Hepatocyte (in vitro differentiated cells): ENCODE measurements around the gene BAX. TPM values are rescaled to one million over a fixed set of nuclear protein-coding genes. Genes with fewer than 3 reads are reported as not detected.

Source experiments
- DNase-seq: peaks from one replicate; pipeline ENCODE4 v3.0.0-alpha.2; 2016; ENCODE audit warnings: low spot score
- H2AFZ ChIP-seq: fragments of 200-600 bp; sonication (generic); 2 replicates; pipeline ENCODE4 v1.6.0; 2016; ENCODE audit warnings: antibody characterized with exemption, mild to moderate bottlenecking
- H3K27ac ChIP-seq: fragments of 200-600 bp; sonication (generic); 2 replicates; pipeline ENCODE4 v1.5.1; 2016; ENCODE audit warnings: mild to moderate bottlenecking
- H3K27me3 ChIP-seq: fragments of 200-600 bp; sonication (generic); 2 replicates; pipeline ENCODE4 v1.6.1; 2016
- H3K36me3 ChIP-seq: fragments of 200-600 bp; sonication (generic); replicated peaks from 2 replicates; pipeline ENCODE4 v1.5.1; 2016; ENCODE audit warnings: low read depth; ENCODE audit not compliant: insufficient read depth
- H3K4me1 ChIP-seq: fragments of 200-600 bp; sonication (generic); 2 replicates; pipeline ENCODE4 v1.5.1; 2016; ENCODE audit warnings: mild to moderate bottlenecking, moderate library complexity; ENCODE audit not compliant: insufficient read depth
- H3K4me2 ChIP-seq: fragments of 200-600 bp; sonication (generic); 2 replicates; pipeline ENCODE4 v1.6.0; 2016
- H3K4me3 ChIP-seq: fragments of 200-600 bp; sonication (generic); 2 replicates; pipeline ENCODE4 v1.5.1; 2016; ENCODE audit warnings: mild to moderate bottlenecking
- H3K79me2 ChIP-seq: fragments of 200-600 bp; sonication (generic); 2 replicates; pipeline ENCODE4 v1.6.0; 2017; ENCODE audit warnings: mild to moderate bottlenecking
- H3K9me2 ChIP-seq: fragments of 200-600 bp; sonication (generic); replicated peaks from 2 replicates; pipeline ENCODE4 v1.6.0; 2017; ENCODE audit warnings: mild to moderate bottlenecking; ENCODE audit not compliant: insufficient read depth
- H3K9me3 ChIP-seq: fragments of 200-600 bp; sonication (generic); 2 replicates; pipeline ENCODE4 v1.5.1; 2016; ENCODE audit warnings: low read depth, mild to moderate bottlenecking
- H4K20me1 ChIP-seq: fragments of 200-600 bp; sonication (generic); 2 replicates; pipeline ENCODE4 v1.6.0; 2016; ENCODE audit warnings: mild to moderate bottlenecking; ENCODE audit not compliant: insufficient read depth, poor library complexity, severe bottlenecking
- CTCF ChIP-seq: fragments of 200-600 bp; sonication (generic); IDR thresholded peaks from 2 replicates; pipeline ENCODE4 v1.5.1; 2016; ENCODE audit warnings: antibody characterized with exemption, mild to moderate bottlenecking; ENCODE audit not compliant: poor library complexity
- EZH2 ChIP-seq: fragments of 200-600 bp; sonication (generic); IDR thresholded peaks from 2 replicates; pipeline ENCODE4 v1.6.1; 2016; ENCODE audit warnings: antibody characterized with exemption, mild to moderate bottlenecking, borderline replicate concordance
- EZH2phosphoT487 ChIP-seq: fragments of 200-600 bp; sonication (generic); IDR thresholded peaks from one replicate; pipeline ENCODE4 v1.6.1; 2018; ENCODE audit warnings: antibody characterized with exemption, mild to moderate bottlenecking, low read depth, moderate library complexity; ENCODE audit not compliant: unreplicated experiment, severe bottlenecking
- WGBS: methylation state at CpG from one replicate; pipeline ENCODE4 v1.1.6; 2016; ENCODE audit warnings: low lambda C conversion rate; ENCODE audit errors: missing lambda C conversion rate; 5-methylcytosine and 5-hydroxymethylcytosine counted together
- polyA plus RNA-seq: library from polyadenylated mRNA; unstranded; fragments of >200 nt; fragmentation: Nextera tagmentation; extraction: Ambion mirVana; gene quantifications from 2 replicates; pipeline ENCODE4 v1.2.1, GENCODE V29; 2016
- total RNA-seq: library from RNA; depleted of rRNA; stranded (reverse); fragments of >200 nt; gene quantifications from 2 replicates; pipeline ENCODE4 v1.2.3, GENCODE V29; 2014

BAX gene
- total and polyA plus RNA-seq, 2 experiments from 2014 or later: 77.3 to 116 TPM

DNA sequence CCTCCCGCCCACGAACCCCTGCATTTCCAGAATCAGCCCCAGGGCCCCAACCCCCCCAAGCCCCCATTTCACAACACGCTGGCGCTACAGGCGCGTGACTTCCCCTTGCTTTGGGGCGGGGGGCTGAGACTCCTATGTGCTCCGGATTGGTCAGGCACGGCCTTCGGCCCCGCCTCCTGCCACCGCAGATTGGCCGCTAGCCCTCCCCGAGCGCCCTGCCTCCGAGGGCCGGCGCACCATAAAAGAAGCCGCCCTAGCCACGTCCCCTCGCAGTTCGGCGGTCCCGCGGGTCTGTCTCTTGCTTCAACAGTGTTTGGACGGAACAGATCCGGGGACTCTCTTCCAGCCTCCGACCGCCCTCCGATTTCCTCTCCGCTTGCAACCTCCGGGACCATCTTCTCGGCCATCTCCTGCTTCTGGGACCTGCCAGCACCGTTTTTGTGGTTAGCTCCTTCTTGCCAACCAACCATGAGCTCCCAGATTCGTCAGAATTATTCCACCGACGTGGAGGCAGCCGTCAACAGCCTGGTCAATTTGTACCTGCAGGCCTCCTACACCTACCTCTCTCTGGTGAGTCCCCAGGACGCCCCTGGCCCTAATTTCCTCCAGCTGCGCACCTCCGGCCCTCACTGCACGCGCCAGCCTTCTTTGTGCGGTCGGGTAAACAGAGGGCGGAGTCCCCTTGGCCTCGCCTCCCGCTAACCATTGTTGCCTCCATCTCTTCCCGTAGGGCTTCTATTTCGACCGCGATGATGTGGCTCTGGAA is 10.5 kb downstream of the BAX start, which contains the start of gene FTL:
TSS of gene FTL (plus strand) at position 270 of the 766 bp plus-strand sequence. CDS start at position 469, 199 bp downstream.
- under 1% methylated on average over 45 of the region's 52 CpGs for WGBS
- DNase-seq: peak; percentile 97
- H3K27ac ChIP-seq: peak within 1 kb of the TSS; percentile 100
- H3K9me3 ChIP-seq: no peaks in the 10 kb centered on the region
- H4K20me1 ChIP-seq: peaks cover 21% of the 10 kb centered on the region
- no peaks in the 10 kb centered on the region for H3K36me3 ChIP-seq
- H2AFZ ChIP-seq: no peak within 1 kb of the TSS
- H3K9me2 ChIP-seq: no peaks in the 10 kb centered on the region
- H3K4me1 ChIP-seq: peaks cover 27% of the 10 kb centered on the region
- peak within 1 kb of the TSS; percentile 83 for H3K4me3 ChIP-seq
- TF ChIP-seq EZH2: no peak
- TF ChIP-seq EZH2phosphoT487: no peak
- peak within 1 kb of the TSS; percentile 85 for H3K4me2 ChIP-seq
- peaks cover 20% of the 10 kb centered on the region for H3K79me2 ChIP-seq
- no peaks in the 10 kb centered on the region for H3K27me3 ChIP-seq

- H3K4me2 ChIP-seq: peak overlapping the region; percentile 85
- peaks cover 20% of the 10 kb centered on the region for H3K79me2 ChIP-seq
These were observed 11.3 kb downstream of the BAX start for GRCh38 chr19:48965806-48966540.

GRCh38 chr19:48966541-48967345 is 12.1 kb downstream of the BAX start:
- Histone ChIP-seq H3K9me2 (no peaks in the 10 kb centered on the region), H4K20me1 (peaks cover 21% of the 10 kb centered on the region), H3K79me2 (peaks cover 20% of the 10 kb centered on the region), H2AFZ (no peak overlapping the region), H3K27ac (peak overlapping the region; percentile 83), H3K9me3 (no peaks in the 10 kb centered on the region), H3K4me3 (peak overlapping the region; percentile 83), H3K4me2 (peak overlapping the region; percentile 85), H3K27me3 (no peaks in the 10 kb centered on the region), H3K36me3 (no peaks in the 10 kb centered on the region), H3K4me1 (peaks cover 26% of the 10 kb centered on the region)
- no peak for DNase-seq
- TF ChIP-seq EZH2phosphoT487 (no peak), CTCF (no peak), EZH2 (no peak)
- WGBS: 84% methylated on average over 10 of the region's 10 CpGs

More at GRCh38 chr19:48965806-48966540, 11.3 kb downstream of the BAX start:
- Histone ChIP-seq H3K27me3 (no peaks in the 10 kb centered on the region), H3K4me3 (peak overlapping the region; percentile 83), H2AFZ (no peak overlapping the region), H3K9me3 (no peaks in the 10 kb centered on the region), H3K4me1 (peaks cover 27% of the 10 kb centered on the region), H4K20me1 (peaks cover 21% of the 10 kb centered on the region), H3K36me3 (no peaks in the 10 kb centered on the region), H3K27ac (peak overlapping the region; percentile 83), H3K9me2 (no peaks in the 10 kb centered on the region)
- TF ChIP-seq CTCF (no peak), EZH2phosphoT487 (no peak), EZH2 (no peak)
- peak; percentile 88 for DNase-seq
- WGBS: 12% methylated on average over 36 of the region's 36 CpGs
